Measurements from ENCODE around the gene PPM1H. TPM values are rescaled to one million over a fixed set of nuclear protein-coding genes. Genes with fewer than 3 reads are reported as not detected.

PPM1H gene
- polyA plus RNA-seq, 1 donor: 29.5 TPM

DNA sequence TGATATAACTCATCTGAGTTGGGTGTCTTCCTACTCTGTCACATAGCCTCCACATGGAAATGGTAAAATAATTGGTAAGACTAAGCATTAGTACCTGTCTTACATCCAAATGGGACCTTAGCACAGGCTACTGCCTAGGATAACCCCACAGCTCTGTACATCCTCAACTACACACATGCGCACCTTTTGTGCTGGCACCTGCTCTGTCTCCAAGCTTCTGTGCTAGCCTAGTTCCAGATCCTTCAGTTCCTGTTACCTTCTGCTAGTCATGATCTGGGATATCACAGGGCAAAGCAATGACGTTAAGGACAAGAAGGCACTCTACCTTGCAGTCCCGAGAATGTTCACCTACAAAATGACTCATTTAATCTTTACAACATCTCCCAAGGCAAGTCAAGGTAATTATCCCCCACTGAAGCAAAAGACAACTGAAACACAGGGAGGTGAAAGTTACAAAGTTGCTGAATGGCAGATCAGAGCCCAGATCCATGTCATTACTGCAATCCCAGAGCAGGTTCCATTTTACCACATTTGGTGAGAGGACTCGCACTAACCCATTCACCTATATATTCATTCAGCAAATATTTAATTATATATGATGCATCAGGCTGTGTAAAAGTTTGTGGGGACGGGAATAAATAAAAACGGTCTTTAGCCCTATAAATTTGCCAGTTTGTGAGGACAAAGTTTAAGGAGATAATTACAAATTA, 61.7 kb downstream of the PPM1H start:
- DNase-seq: no peak

DNA sequence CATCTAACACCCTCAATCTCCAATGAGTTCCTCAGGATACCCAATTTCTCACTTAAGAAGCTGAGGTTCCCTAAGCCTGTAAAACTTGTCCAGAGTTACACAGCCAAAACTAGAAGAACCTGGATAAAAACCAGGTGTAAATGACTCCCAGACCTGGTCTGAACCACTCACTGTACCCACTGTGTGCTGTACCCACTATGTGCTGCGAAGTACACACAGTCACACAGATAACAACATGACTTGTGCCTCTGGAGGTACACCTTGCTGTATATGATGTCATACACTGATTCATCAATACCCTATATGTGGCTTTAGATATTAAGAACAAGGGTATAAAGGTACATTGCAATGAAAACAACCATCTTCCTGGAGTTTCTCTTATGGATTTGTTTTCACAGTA, 66.1 kb downstream of the PPM1H start:
- DNase-seq: no peak

DNA sequence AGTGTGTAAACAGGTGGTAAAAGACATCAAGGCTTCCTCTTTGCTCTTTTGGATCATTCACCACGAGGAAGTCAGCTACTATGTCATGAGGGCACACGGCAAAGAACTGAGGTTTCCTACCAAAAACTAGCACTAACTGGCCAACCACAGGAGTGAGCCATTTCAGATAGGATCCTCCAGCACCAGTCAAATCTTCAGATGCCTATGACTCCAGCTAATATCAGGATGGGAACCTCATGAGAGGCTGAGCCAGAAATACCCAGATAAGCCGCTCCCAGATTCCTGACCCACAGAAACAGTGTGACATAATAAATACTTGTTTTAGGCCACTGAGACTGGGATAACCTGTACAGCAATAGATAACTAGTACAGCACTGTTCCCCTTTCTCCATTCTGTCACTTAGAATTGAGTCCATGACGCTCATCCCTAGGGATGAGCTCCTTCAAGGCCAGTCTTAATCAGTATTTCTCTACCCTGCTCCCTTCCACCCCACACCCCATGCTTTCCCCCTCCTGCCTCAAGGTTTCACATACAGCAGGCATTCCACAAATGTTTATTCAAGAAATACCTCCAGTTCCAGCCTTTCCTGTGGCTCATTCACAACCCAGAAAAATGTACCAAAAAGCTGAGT, 68.4 kb downstream of the PPM1H start:
- no peak for DNase-seq

DNA sequence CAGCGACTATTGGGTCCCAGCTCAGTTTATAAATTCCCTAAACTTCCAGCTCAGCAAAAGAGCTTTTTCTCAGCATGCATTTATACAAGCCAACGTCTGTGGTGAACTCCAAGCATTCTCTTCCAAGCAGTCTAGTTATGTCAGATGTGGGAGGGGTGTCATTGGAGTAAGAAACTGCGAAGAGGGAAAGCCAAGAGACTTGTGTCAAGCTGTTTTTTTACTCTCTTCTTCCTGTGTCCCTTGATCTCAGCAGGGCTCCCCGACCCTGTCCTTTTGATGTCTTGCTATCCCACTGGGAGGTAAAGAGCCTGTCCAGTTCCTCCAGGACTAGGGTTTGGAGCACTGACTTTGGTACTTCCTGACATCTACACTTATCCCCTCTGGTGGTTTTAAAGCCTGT, 69.0 kb downstream of the PPM1H start:
- DNase-seq: no peak

DNA sequence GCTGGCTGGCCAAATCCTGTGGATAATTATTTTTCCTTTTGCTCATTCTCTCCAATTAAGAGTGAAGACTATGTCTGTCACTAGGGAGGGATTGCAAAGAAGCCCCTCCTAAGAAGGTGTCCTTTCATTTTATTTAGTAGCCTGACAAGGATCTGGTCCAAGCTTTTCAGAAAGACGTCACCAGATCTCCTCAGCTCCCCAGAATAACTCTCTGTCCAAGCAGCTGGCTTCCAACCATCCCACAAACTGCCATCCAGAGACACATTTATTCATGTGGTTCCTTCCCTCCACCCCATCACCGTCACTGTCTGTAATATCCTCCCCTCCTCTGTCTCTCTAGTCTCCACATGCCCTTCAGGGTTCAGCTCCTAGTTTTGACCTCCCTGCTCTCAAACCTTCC, 69.9 kb downstream of the PPM1H start:
- DNase-seq: no peak

DNA sequence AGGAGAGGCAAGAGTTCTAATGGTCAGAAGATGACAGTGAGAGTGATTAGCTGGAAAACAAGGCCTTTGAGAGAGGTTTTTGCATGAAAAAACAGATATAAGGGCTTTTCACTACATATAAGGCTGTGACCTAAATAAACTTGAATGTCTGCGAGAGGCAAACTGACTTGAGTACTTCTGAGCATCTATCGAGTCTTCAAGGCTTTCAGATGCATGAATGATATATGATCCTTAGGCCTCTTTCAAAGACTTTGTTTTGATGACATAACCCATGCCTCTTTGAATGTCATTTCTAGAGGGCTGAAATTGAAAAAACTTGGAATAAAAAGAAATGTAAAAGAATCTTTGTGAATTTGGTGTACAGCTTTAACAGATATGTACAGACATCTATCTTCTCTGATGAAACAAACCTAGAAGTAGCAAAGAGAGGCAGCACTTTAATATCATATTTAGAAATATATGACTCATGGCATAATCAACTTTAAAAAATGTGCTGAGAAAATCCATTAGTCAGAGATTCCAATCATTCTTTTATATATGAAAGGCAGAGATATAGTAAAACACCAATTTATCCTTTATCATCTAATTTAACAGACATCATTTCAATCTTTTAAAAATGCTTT, 72.6 kb downstream of the PPM1H start:
- DNase-seq: no peak

DNA sequence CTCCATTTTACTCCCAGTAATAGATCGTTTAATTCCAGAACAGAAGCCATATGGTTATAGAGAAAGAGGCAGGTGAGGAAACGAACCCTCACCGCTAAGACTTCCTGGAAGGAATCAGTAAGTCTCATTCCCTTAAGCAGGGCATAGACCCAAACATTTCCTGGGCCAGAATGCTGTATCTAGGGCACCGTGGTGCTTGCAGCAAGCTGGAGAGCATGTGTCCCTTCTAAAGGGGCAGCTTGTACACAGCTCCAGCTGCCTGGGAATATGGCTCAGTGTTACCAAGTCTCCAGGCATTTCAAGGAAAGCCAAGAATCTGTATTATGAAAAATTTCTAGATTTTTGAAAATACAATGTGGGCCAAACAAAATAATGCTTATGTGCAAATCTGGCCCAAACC, 73.4 kb downstream of the PPM1H start:
- no peak for DNase-seq

DNA sequence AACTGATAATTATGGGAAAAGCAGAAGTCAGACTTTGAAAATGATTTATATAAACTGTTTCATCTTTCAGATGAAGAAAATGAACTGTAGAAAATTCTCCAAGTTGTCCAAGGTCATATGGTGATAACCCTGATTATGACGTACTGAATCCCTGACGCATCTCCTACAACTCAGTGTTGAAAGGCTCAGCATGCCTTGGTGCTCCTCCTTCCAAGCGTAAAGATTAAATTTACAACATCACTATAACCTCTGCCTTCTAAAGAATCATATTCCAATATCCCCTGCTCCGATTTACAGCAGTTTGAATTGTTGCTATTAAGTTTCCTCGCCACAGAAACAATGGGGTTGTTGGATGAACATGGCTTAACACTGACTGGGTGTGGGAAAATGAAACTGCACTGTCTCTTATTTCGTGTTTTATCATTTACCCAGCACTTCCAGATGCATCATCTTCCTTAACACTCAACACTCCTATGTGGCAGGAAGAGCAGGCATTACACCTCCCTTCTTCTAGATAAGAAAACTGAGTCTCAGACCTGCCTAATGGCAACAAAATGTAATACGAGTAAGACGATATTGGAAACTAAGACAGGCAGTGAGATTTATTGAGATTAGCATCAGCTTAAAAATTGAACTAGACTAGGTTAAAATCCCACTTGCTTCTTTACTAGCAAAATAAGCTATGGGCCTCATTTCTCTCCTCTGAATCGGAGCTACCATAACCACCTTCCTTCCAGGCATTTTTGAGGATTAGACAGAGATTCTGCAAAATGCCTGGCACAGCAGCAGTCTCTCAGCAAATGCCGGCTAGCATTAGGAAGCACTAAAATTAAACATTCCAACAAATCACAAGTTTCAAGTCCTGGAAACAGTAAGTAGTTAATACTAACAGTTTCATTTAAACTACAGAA, 74.2 kb downstream of the PPM1H start:
- DNase-seq: no peak

DNA sequence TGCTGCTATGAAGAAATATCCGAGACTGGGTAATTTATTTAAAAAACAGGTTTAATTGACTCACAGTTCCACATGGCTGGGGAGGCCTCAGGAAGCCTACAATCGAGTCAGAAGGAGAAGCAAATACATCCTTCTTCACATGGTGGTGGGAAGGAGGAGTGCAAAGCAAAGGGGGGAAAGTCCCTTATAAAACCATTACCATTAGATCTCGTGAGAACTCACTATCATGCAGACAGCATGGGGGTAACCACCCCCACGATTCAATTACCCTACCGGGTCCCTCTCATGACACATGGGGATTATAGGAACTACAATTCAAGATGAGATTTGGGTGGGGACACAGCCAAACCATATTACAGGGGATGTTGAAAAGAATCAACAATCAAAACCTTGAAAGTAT, 74.9 kb downstream of the PPM1H start:
- DNase-seq: no peak

DNA sequence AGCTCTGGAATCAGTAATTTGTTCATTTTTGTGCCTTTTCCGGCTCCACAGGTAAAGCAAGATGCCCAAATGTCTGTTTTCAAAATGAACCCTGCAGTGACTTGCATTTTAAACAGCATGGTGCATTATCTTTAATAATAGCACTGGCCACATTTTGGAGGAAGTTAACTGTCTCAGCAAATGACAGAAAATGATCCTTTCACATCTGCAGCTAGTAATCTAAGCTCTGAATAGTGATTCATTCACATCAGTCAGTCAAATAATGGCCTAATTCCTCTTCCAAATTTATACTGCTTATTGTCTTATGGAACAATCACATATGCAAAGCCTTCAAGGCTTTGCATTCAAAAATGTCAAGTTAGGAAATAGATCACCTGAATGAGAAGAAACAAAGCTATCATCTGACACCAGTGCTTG, 75.6 kb downstream of the PPM1H start:
- no peak for DNase-seq

DNA sequence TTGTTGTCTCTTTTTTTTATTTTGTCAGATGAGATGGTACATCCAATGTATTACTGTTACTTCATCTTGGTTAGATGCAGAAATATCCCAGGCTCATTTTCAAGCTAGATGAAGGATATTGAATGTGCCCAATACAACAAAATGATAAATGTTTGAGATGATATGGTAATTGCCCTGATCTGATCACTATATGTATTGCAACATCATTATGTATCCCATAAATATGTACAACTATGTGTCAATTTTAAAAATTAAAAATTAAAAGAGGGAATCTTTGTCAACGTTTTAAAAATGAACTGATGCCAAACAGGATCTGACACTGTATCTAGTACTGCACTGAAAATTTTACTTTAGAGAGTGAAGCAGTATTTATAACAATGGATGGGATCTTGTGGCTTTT, 78.5 kb downstream of the PPM1H start:
- no peak for DNase-seq

DNA sequence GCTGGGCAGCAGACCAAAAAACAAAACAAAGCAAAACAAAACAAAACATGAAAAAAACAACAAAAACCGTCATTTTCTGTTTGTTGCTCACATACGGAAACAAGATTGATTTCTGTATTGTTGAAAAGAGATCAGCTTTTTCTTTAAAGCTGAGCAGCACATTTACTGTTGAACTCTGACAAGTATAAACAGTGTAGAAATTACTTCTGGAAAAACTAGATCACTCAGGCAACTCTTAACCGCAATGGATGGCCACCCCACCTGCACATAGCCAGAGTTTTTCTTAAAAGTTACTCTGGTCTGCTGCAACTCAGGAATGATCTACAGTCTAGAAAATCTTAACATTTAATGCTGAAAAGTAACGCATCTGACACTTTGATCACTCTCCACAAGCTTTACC, 80.9 kb downstream of the PPM1H start:
- DNase-seq: no peak

DNA sequence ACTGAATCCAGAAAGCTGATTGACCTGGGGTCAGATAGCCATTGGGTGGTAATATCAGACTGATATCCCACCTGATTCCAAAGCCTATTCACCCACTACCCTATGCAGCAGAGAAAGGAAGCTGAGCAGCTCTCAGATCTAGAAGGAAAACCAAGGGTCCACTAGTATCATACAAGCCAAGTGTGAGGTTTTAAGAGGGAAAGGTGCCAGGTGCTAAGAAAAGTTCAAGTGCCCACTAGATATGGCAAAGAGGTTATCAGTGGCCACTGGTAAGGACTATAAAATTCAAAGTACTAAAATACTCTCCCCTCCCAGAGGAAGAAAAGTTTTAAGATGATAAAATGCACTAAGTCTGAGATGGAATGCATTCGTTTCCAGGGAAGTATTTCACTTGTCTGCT, 85.6 kb downstream of the PPM1H start:
- DNase-seq: no peak

DNA sequence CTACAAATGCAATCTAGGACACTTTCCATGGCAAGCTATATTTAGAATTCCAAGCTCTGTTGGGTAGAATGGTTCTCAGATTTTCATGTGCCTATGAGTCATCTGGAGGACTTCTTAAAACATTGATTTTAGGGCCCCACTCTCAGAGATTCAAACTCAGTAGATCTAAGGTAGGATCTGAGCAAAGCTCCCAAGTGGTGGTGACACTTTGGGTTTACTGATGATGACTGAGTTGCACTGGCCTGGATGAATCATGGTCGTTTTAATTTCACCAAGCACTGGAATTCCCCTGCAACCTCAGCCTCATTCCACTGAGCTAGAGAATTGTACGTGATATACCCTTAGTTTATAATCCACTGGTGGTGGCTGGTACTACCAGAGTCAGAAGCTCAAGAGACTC, 86.5 kb downstream of the PPM1H start:
- no peak for DNase-seq

DNA sequence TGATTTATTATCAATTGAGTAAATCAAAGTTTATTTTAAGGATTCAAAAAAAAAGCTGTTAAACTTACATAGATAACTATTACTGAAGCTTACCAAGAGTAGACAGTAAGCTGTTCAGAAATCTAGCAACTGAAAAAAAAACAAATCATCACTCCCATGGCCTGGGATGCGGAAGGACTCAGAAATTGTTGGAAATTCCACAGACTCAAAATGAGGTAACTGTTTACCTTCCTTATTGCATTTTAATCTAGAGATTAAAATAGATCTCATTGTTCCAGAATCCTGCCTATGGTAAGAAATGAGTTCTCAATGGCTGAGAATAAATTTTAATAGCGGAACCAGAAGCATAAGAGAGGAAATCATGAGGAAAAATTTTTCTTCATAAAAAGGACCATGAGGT, 87.2 kb downstream of the PPM1H start:
- no peak for DNase-seq

DNA sequence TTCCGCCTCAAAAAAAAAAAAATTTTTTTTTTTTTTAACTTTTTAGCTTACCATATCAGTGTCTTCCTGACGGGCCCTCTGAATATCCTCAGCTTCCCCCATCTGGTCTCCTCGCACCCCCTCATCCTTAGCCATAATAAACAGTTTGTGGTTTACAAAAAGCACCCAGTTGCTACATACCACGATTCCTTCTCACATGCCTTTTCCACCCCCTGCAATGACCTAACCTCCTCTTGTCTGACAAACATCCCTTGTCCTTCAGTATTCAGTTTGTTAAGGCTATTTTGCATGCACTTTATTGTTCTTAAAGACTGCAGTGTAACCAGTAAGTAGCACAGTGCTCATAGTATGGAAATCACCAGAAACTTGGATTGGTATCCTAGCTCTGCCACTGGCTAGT, 88.5 kb downstream of the PPM1H start:
- DNase-seq: no peak

DNA sequence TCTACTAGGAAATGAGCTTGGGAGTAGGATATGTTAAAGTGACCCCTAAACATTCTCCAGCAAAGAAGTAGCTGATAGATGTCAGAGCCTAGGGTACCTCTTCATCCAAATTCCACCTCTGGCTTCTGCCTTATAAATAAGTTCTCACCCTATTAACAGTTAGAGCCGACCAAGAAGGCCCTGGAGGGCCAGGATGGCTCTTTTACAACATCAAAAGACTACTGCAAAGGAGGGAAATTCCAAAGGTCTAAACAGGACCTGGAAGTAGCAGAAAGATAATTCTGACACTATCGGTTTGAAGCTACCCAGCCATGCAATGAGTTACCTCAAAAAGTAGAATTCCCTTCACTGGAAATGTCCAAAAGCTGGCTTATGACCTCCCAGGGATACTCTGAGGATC, 90.0 kb downstream of the PPM1H start:
- no peak for DNase-seq

DNA sequence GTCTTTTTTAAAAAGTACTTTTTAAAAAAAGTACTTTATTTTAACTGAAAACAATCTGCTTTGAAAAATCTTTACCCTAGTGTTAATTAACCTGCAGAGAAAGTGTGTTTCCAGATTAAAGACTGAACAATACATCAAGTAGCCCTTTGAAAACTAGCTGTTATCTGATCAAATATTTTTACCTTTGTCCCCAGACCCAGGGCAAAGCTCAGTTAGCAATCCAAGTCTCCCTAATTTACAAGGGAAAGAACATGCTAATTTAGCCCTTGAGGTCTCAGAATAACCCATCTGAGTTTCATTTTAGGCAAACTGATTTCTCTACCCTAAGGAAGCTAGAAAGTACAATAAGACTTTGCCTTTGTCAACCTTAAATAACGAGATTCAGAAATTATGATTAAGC, 91.2 kb downstream of the PPM1H start:
- DNase-seq: no peak

DNA sequence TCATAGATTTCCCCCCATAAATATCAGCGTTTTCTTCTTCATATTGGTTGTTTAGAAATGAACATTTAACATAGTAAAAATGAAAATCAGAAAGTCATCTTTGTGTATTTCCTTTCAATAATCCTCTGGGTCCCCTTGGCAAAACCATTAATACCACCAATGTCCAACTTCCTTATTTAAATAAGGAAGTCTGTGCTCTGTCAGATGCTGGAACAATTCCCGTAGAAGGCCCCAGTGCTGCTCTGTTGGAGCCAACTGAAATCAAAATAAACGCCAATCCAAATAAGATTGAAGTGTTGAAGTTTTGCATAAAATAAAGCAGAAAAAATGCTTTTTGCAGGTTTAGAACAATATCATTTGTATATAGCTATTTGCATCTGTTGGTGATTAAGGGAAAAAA, 93.1 kb downstream of the PPM1H start:
- DNase-seq: no peak

DNA sequence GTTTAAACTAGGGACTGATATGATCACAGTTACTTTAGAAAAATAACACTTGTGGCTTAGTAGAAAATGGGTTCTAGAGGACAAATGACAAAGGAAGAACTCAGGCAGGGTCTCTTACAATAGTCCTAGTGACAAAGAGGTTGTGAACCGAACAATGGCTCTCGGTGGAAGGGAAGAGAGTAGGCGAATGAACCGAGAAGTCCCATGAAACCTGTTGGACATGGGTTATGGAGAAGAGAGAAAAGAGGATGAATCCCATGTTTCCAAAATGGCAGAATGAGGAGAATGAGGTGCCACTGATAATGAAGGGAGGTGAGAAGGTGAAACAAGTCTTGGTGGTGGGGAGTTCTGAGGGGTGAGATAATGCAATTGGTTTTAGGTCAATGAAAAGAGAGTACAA, 94.1 kb downstream of the PPM1H start:
- no peak for DNase-seq

DNA sequence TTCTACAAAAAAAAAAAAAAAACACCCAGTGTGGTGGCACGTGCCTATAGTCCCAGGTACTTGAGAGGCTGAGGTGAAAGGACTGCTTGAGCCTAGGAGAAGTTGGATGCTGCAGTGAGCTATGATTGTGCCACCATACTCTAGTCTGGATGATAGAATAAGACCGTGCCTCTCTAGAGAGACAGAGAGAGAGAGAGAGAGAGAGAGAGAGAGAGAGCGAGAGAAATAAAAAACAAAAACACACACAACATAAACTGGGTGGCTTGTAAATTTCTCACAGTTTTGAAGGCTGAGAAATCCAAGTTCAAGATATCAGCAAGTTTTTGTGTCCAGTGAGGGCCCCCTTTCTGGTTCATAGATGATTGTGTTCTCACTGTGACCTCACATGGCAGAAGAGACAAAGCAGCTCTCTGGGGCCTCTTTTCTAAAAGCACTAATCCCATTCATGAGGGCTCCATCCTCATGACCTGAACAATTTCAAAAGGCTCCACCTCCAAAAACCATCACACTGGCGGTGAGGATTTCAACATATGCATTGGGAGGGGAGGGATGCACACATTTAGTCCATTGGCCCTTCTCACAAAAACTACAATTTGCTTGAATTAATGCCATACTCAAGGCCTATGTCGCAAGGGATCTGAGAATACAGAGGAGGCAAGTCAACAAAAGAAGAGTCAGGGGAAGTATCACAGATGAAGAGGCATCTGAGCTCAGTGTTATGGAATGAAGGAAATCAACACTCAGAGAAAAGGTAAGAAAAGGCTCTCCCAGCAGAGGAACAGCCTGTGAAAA, 94.9 kb downstream of the PPM1H start:
- DNase-seq: no peak

DNA sequence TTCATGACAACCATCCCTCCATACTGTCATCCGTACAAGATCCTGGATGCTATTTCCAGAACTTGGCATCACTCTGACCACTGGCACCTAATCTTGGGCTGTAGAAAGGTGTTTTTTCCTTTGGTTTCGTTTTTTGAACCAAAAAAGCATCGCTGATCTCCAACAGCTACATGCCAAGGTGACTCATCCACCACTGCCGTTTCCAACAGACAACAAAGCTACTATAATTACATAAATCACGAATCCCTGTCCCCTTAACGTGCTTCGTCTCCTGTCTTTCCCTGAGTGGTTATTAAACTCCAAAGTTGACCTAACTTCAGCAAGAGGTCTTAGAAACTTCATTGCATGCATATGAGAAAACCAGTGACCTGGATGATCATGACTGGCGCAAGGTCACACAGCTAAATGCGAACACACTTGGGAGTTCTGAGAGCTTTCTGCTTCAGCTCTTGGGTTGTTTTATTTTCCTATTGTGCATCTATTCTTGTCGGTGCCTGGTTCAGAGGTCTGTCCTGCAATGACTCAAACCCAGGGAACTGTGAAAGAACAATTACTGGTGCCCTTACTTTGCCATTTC, 99.9 kb downstream of the PPM1H start:
- DNase-seq: no peak
